ENCODE data around the gene GPM6B. TPM values are rescaled to one million over a fixed set of nuclear protein-coding genes. Genes with fewer than 3 reads are reported as not detected.

Gene GPM6B
- total RNA-seq, 4 donors from 2014 or later = 44.0 to 82.4 (median 56.1) TPM

DNA sequence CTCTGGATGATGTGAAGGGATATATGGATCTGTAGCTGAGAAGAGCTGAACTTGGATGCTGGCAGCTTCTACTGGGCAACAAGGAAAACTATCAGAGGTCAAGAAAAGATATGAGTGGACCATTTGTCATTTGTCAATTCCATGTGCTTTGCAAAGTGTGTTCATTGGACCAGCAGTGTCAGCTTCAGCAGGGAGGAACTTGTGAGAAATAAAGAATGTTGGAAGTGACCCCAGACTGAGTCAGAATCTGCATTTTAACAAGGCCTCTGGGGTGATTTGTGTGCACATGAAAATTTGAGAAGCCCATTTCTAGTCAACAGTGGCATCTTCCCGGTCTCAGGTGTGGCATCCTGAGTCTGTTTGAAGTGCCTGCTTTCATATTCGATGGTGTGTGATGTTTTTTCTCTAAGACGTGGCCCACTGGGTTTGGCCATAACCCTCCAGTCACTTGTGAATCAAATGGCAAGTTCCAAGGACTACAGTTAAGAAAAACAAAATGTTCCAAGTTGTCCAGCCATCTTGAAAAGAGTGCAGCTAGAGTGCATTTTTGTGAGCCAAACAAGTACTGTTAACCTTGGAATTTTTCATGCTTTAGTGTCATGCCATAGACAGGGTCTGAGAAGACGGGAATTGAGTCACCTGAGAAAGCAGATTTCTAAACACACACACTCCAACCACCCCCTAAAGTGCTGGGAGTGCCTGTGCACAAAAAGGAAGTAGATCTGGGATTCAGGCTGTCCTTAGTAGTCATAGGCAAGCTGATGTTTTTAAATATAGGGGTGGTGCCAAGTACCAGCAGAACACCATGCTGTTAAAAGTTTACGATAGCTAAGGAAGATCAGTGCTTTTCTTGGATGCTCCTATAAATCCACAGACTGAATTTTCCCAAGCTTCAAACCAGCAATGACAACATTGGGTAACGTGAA is 26.4 kb downstream of the GPM6B start:
- peak overlapping the region; percentile 29 to 81 (median 75) for H3K27ac ChIP-seq
- peaks cover 0 to 12% (median 0%) of the 10 kb centered on the region in 3 donors for H3K4me1 ChIP-seq
- no peaks in the 10 kb centered on the region for H3K27me3 ChIP-seq
- H3K4me3 ChIP-seq = no peak overlapping the region
- H3K36me3 ChIP-seq = no peaks in the 10 kb centered on the region
- WGBS, 2 donors (ENCODE audit: low coverage in 1 of 2) = 38 to 55% methylated on average over 2 to 4 of the region's 6 CpGs
- peak; percentile 23 for TF ChIP-seq POLR2AphosphoS5 (IDR thresholded peaks at IDR 0.05)
- TF ChIP-seq, protein P1, sequence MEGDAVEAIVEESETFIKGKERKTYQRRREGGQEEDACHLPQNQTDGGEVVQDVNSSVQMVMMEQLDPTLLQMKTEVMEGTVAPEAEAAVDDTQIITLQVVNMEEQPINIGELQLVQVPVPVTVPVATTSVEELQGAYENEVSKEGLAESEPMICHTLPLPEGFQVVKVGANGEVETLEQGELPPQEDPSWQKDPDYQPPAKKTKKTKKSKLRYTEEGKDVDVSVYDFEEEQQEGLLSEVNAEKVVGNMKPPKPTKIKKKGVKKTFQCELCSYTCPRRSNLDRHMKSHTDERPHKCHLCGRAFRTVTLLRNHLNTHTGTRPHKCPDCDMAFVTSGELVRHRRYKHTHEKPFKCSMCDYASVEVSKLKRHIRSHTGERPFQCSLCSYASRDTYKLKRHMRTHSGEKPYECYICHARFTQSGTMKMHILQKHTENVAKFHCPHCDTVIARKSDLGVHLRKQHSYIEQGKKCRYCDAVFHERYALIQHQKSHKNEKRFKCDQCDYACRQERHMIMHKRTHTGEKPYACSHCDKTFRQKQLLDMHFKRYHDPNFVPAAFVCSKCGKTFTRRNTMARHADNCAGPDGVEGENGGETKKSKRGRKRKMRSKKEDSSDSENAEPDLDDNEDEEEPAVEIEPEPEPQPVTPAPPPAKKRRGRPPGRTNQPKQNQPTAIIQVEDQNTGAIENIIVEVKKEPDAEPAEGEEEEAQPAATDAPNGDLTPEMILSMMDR (IDR thresholded peaks at IDR 0.05) = no peak
- no peaks in the 10 kb centered on the region for H3K9me3 ChIP-seq
- peak; percentile 52 for ATAC-seq

DNA sequence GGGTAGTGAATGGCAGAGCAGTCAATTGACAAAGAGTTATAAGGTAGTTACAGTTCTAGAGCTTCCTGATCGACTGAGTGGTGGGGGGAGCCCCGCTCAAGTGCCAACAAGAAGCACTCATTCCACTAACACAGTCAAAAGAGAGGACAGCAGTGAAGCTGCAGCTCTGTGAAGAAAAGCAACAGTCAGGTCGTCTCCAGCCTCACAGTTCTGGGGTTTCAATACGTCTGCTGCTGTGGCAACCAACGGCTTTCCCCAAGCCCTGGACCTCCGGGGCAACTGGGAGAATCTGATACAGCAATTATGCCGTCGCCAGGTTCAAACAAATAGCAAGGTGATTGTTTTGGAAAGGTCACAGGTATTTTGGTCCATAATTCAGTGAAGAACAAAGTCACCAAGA is 30.8 kb downstream of the GPM6B start:
- H3K36me3 ChIP-seq = no peaks in the 10 kb centered on the region
- H3K9me3 ChIP-seq = no peaks in the 10 kb centered on the region
- no peaks in the 10 kb centered on the region for H3K27me3 ChIP-seq
- no peak overlapping the region for H3K27ac ChIP-seq
- ATAC-seq = no peak
- 49 to 64% methylated on average over 3 to 4 of the region's 8 CpGs for WGBS, 2 donors (ENCODE audit: low coverage in 1 of 2)
- peaks cover 0 to 2% (median 0%) of the 10 kb centered on the region in 3 donors for H3K4me1 ChIP-seq
- TF ChIP-seq EP300 (IDR thresholded peaks at IDR 0.05) = no peak
- no peak for TF ChIP-seq POLR2AphosphoS5 (IDR thresholded peaks at IDR 0.05)
- no peak overlapping the region for H3K4me3 ChIP-seq

DNA sequence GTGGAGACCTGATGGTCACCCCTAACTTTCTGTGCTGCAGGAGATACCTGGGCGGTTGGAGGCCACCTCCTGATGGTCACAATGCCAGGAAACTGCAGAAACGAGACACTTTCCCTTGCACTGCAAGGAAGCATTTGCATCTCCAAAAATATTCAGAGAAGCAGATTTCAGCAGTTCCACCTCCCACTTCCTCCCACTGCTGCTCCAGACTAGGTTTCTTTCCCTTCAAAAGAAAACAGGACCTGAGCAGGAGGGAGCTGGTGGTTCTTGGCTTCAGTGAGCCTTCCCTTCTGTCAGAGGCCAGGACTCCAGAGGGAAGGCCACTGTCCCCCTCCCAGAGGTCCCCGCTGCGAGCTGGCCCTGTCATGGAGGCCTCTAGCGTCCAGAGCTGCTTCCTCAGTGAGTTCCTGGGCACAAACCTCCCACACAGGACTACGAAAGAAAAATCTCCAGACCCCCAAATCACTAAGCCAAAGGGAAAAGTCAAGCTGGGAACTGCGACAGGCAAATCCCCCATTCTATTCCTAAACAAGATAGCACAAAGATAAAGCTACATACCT is 35.9 kb downstream of the GPM6B start:
- ATAC-seq = no peak
- H3K27me3 ChIP-seq = no peaks in the 10 kb centered on the region
- peaks cover 0 to 1% of the 10 kb centered on the region in 2 donors for H3K36me3 ChIP-seq
- no peak overlapping the region for H3K27ac ChIP-seq
- H3K4me3 ChIP-seq = no peak overlapping the region
- TF ChIP-seq POLR2A (IDR thresholded peaks at IDR 0.05) (no peak), EP300 (IDR thresholded peaks at IDR 0.05) (no peak), POLR2AphosphoS5 (IDR thresholded peaks at IDR 0.05) (no peak)
- TF ChIP-seq, protein P1 (IDR thresholded peaks at IDR 0.05) = no peak
- H3K9me3 ChIP-seq = no peaks in the 10 kb centered on the region
- H3K4me1 ChIP-seq = peaks cover 0 to 5% (median 0%) of the 10 kb centered on the region in 3 donors
- WGBS, 2 donors (ENCODE audit: low coverage in 1 of 2) = 34% methylated on average over 2 of the region's 7 CpGs; no CpG with 5 or more reads in 1 of the 2 donors

DNA sequence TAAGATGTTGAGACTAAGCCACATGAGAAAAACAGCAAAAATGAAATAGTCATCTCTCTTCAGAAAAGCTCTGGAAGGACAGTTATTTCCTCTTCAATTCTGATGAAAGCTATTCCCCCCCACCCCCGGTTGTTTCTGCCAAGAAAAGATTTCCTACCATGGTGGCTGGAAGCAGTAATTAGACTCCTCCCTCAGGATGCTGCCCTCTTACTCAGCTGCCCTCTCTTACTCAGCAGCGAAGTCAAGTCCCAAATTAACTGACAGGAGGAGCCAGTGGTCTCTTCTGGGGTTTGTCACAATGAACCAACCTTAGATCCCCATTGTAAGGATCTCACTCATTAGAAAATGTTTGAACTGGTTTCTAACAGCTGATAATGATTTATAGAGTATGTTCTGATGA is 38.0 kb downstream of the GPM6B start:
- 0 to 29% methylated on average over 2 of the region's 2 CpGs for WGBS, 2 donors (ENCODE audit: low coverage in 1 of 2)
- H3K4me3 ChIP-seq = no peak overlapping the region
- H3K4me1 ChIP-seq = peaks cover 0 to 8% (median 0%) of the 10 kb centered on the region in 3 donors
- H3K36me3 ChIP-seq = peaks cover 0 to 18% of the 10 kb centered on the region in 2 donors
- TF ChIP-seq EP300 (IDR thresholded peaks at IDR 0.05) (no peak), POLR2AphosphoS5 (IDR thresholded peaks at IDR 0.05) (no peak), POLR2A (IDR thresholded peaks at IDR 0.05) (no peak)
- TF ChIP-seq, protein P1 (IDR thresholded peaks at IDR 0.05) = no peak
- ATAC-seq = no peak
- H3K27ac ChIP-seq = no peak overlapping the region
- no peaks in the 10 kb centered on the region for H3K9me3 ChIP-seq
- H3K27me3 ChIP-seq = no peaks in the 10 kb centered on the region

DNA sequence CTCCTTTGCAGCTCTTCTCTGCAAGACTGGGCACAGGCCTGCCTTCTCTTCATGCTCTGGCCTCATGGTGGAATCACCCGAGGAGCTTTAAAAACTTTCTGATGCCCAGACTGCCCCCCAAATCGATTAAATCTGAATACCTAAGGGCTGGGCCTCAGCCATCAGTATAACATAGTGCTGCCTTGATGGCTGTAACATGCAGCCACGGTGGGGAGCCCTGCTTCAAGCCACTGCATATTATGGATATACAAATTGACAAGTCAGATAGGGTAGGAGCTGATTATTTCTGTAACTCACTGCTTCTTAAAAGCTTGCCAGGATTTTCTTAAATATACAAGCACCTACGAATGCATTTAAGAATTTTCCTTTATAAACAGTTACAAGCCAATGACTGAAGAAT is 40.5 kb downstream of the GPM6B start:
- Histone ChIP-seq H3K4me3 (no peak overlapping the region), H3K27me3 (no peaks in the 10 kb centered on the region), H3K4me1 (peaks cover 0 to 8% (median 0%) of the 10 kb centered on the region in 3 donors), H3K9me3 (no peaks in the 10 kb centered on the region), H3K36me3 (peaks cover 0 to 18% of the 10 kb centered on the region in 2 donors), H3K27ac (peak overlapping the region; percentile 9 to 64 (median 48))
- ATAC-seq = peak; percentile 49
- TF ChIP-seq POLR2AphosphoS5 (IDR thresholded peaks at IDR 0.05) (no peak), POLR2A (IDR thresholded peaks at IDR 0.05) (no peak), EP300 (IDR thresholded peaks at IDR 0.05) (no peak)
- TF ChIP-seq, protein P1 (IDR thresholded peaks at IDR 0.05) = peak in 1 of 4 experiments; percentile 30
- WGBS, 2 donors (ENCODE audit: low coverage in 1 of 2) = 23 to 42% methylated on average over 2 to 3 of the region's 4 CpGs

All from gastroesophageal sphincter (tissue), 4 donors.